GM19043 (cell line): Measurements from ENCODE around the gene RSPO3.
"Not testable (repeated sequence)": the region's sequence is repeated elsewhere in the genome, so short reads cannot be mapped to it uniquely, and the experiment has no call there.

Source experiments
- ATAC-seq: cut with Tn5 transposase; IDR thresholded peaks from one replicate; pipeline ENCODE4 v1.9.1; 2021; ENCODE audit warnings: low read depth; ENCODE audit not compliant: unreplicated experiment

RSPO3 gene, protein sequence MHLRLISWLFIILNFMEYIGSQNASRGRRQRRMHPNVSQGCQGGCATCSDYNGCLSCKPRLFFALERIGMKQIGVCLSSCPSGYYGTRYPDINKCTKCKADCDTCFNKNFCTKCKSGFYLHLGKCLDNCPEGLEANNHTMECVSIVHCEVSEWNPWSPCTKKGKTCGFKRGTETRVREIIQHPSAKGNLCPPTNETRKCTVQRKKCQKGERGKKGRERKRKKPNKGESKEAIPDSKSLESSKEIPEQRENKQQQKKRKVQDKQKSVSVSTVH

GRCh38 chr6:127118298-127119101, at the start of gene RSPO3:
RSPO3 (plus strand) TSS chr6:127118671; CDS start chr6:127119193, 522 bp downstream.
- ATAC-seq = no peak

GRCh38 chr6:127069659-127070279, 48.7 kb upstream of the RSPO3 start:
- peak; percentile 48 for ATAC-seq

DNA sequence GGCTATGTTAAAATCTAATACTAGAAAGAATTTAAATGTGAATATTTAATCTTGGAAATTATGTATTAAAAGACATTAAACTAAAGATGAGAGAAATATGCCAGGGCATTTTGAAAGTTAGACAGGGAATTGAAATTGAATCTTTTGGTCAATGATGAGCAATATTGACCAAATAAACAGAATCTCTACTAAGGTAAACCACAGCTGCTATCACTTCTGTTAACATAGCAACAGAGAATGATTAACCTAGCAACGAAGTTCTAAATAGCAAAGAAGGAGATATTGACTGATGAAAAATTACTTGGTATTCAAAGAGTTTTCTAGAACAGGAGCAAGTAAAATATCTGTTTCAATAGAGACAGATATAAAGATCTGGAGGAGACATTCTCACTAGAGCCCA, 45.2 kb upstream of the RSPO3 start:
- peak; percentile 78 for ATAC-seq

GRCh38 chr6:127076466-127076865, 42.0 kb upstream of the RSPO3 start:
- ATAC-seq = no peak

GRCh38 chr6:127077886-127078285, 40.6 kb upstream of the RSPO3 start:
- ATAC-seq = no peak

- no peak for ATAC-seq
Measured at GRCh38 chr6:127078669-127079068, 39.8 kb upstream of the RSPO3 start.

DNA sequence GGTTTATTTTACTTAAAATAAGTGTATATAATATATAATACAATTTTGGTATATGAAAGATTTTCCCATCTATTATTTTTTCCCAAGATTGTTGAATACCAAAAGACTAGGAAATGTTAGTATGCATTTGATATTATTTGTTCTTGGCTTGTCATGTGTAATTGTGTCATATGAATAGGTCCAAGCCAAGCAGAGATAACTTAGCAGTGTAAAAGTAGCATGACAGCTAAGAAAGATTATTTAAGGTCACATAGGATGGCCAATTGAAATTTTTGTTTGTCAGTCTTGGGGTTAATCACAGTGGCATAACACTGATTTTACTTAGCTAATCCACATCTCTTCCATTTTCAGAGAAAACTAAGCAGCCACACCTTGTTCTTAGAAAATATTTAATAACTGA, 38.8 kb upstream of the RSPO3 start:
- ATAC-seq = no peak

- no peak for ATAC-seq
Measured at GRCh38 chr6:127080081-127080480, 38.4 kb upstream of the RSPO3 start.

- ATAC-seq = no peak
Measured at GRCh38 chr6:127083231-127083962, 35.1 kb upstream of the RSPO3 start.

DNA sequence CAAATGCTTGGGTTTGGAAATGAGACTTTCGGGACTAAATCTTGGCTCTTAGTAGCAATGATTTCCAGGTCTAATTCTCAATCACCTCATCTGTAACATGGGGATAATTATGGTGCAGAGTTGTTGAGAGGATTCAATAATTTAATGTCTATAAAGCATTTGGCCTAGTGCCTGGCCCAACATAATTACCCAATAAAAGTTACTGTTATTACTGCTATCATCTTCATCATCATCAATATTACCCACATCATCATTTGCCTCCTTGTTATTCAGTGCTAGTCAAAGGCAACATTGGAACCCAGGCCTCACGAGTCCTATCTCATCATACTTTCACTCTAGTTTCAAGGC, 34.5 kb upstream of the RSPO3 start:
- no peak for ATAC-seq

DNA sequence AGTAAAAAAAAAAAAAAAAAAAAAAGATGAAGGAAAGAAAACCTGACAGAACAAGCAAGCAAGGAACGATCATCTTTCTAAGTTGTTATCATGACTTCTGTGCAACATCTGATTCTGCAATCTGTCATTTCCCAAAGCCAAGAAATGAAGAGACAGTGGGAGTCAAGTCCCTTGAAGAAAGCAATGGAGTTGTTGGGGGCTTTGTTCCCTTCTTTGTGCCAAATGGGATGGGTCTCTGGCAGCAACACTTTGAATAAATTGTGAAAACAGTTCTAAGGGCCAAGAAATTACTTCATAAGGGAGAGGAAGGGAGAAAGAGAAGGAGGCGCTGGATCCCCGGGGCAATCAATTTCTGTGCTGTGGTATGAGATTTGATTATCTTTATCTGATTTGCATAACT, 33.3 kb upstream of the RSPO3 start:
- no peak for ATAC-seq

GRCh38 chr6:127090051-127090450, 28.4 kb upstream of the RSPO3 start:
- no peak for ATAC-seq

DNA sequence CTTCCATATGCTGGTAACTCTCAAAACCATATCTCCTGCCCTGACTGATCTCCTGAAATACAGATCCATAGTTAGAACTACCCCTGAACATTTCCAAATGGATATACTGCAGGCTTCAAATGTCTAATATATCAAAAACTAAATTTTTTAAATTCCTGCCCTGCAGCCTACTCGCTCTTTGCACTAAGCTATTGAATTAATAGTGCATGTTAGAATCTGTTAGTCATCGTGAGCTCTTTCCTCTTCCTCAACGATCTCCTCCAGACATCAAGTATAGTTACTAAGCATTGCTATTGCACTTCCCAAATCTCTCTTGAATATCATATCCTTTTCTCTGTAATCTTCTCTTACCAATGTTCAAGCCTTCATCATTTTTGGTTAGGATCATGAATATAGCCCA, 26.0 kb upstream of the RSPO3 start:
- no peak for ATAC-seq

GRCh38 chr6:127094791-127095190, 23.7 kb upstream of the RSPO3 start:
- no peak for ATAC-seq

DNA sequence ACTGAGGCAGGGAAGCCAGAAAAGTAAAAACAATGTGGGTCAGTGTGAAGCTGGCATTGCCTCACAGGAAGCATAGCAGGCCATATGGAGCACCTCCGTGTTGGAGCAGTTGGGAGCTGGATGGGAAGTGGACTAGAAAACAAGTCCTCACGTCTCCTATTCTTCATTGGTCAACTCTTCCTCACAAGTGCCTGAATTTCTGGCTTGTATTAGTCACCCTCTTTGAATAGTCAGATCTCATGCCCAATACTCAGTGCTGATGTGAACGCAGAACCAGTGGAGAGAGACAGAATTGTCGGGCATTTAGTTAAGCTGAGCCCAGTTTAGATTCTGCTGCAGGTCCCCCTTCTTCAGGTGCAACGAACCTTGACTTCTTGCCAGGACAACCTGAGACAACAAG, 22.3 kb upstream of the RSPO3 start:
- no peak for ATAC-seq

DNA sequence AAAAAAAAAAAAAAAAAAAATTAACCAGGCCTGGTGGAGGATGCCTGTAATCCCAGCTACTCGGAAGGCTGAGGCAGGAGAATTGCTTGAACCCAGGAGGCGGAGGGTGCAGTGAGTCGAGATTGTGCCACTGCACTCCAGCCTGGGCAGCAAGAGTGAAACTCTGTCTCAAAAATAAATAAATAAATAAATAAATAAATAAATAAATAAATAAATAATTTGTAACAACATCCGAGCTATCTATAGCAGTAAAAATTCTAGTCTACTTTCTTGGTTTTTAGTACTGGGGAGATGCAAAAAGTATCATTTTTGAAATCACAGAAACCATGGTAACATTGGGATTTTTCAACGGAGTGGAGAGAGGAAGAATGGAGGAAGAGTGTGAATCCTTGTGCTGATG, 21.0 kb upstream of the RSPO3 start:
- not testable (repeated sequence) for ATAC-seq

DNA sequence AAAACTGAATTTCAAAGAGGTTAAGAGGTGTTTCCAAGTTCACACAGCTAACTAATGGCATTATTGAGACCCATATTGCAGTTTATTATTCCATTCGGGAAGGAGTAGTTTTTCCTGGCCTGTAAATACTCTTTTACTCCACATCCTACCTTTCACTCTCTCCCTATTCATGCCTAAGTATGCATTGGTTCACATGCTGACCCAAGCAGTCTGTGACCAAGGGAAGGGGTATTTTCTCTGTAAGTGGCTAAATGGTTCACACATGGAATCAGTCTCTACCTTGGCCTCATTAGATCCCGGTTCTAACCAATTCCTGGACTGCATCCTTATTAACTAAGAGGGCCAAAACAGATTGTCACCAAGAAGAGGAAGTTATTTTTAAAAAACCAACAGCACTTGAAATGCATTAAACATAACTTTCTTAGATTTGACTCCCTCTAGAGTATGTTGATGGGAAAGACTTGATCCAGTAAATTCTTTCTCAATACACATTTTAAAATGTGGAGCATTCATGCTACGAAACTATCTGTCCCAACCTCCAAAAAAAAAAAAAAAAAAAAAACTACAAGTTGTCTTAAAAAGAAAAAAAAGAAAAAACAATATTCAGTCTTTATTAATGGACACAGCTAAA, 17.8 kb upstream of the RSPO3 start:
- ATAC-seq = no peak

GRCh38 chr6:127102299-127102698, 16.2 kb upstream of the RSPO3 start:
- ATAC-seq = no peak

DNA sequence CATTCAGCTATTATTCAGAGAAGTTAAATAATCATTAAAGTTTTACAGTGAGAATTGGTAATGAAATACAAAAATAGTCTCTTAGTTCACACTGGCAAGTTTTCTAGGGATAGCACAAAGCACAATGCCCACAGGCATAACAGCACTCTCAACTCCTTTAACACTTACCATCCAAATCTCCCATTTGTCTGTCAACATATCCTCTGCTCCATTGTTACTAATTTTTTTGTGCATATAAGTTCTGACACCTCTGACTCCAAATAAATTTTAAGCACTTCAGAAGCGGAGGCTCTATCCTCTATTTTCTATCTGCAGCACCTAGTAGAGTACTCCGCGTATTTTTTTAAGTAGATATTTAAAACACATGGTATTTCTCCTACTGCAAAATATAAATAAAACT, 15.6 kb upstream of the RSPO3 start:
- no peak for ATAC-seq

- no peak for ATAC-seq
Measured at GRCh38 chr6:127103482-127103881, 15.0 kb upstream of the RSPO3 start.

DNA sequence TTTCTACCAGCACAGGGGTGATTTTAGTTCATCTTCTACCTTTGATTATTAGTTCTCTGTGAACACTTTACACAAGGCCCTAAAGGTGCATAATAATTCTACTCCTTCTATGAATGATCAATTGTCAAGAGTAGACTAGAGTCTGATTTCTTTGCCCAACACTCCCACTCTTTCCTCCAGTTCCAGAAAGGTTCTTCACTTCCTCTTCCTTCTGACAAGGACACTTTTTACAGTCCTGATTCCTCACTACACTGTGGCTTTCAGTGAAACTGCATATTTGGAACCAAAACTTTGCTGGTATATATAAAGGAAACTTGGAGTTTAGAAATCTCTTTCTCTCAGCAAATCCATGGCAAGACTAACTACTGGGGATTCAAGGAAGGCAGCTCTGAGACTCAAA, 10.6 kb upstream of the RSPO3 start:
- ATAC-seq = no peak
